Inflammatory macrophage (primary cell): ENCODE measurements around the gene PPP1R3F.

Source experiments
- DNase-seq, 2 donors: peaks; one replicate each; pipeline ENCODE4 v3.0.0-alpha.2; 2020 to 2022

The PPP1R3F gene

GRCh38 chrX:49249071-49249470 lies 20.5 kb upstream of the PPP1R3F start:
- no peak for DNase-seq

GRCh38 chrX:49249616-49250015 lies 20.0 kb upstream of the PPP1R3F start:
- no peak for DNase-seq

- no peak for DNase-seq
These were observed 19.5 kb upstream of the PPP1R3F start for GRCh38 chrX:49250066-49250465.

- DNase-seq = no peak
These were observed 19.0 kb upstream of the PPP1R3F start for GRCh38 chrX:49250578-49250977.

GRCh38 chrX:49251325-49251724 lies 18.3 kb upstream of the PPP1R3F start:
- no peak for DNase-seq

- no peak for DNase-seq
These were observed 15.0 kb upstream of the PPP1R3F start for GRCh38 chrX:49254639-49255038.

- no peak for DNase-seq
These were observed 13.2 kb upstream of the PPP1R3F start for GRCh38 chrX:49256268-49256995.

GRCh38 chrX:49257074-49257790 lies 12.4 kb upstream of the PPP1R3F start:
- no peak for DNase-seq

GRCh38 chrX:49257846-49258748 lies 11.5 kb upstream of the PPP1R3F start:
- no peak for DNase-seq

GRCh38 chrX:49258749-49259124 lies 10.9 kb upstream of the PPP1R3F start:
- DNase-seq = no peak

GRCh38 chrX:49260221-49260985 lies 9.2 kb upstream of the PPP1R3F start:
- no peak for DNase-seq

GRCh38 chrX:49262603-49263002 lies 7.0 kb upstream of the PPP1R3F start:
- no peak for DNase-seq

GRCh38 chrX:49263631-49264030 lies 6.0 kb upstream of the PPP1R3F start:
- DNase-seq = no peak

GRCh38 chrX:49264460-49264859 lies 5.1 kb upstream of the PPP1R3F start, which contains the start of gene FOXP3:
Gene FOXP3, minus strand, starts transcription at chrX:49264710. Its CDS starts 6,205 bp downstream, at chrX:49258505.
- DNase-seq = no peak

GRCh38 chrX:49266523-49267445 lies 2.8 kb upstream of the PPP1R3F start:
- DNase-seq = no peak

- DNase-seq = no peak
These were observed 937 bp upstream of the PPP1R3F start for GRCh38 chrX:49268702-49269009.

GRCh38 chrX:49269010-49269766 lies 405 bp upstream of the PPP1R3F start:
- DNase-seq = peak; percentile 97

GRCh38 chrX:49270249-49270921 lies 792 bp downstream of the PPP1R3F start:
- no peak for DNase-seq

GRCh38 chrX:49271341-49271740 lies 1.7 kb downstream of the PPP1R3F start:
- no peak for DNase-seq

- no peak for DNase-seq
These were observed 2.8 kb downstream of the PPP1R3F start for GRCh38 chrX:49272421-49272820.
